Esophagus muscularis mucosa (tissue), 3 donors: ENCODE data around the gene CYP2S1.

Experiments used
- CTCF ChIP-seq, 3 experiments: fragments of 200-600 bp in 2 of 3; fragments of 450-650 bp in 1 of 3; sonication (generic) in 2 of 3; IDR thresholded peaks; one replicate each; pipeline ENCODE4 v1.5.1; 2017 to 2019; ENCODE audit warnings: antibody characterized with exemption in 3 of 3, mild to moderate bottlenecking in 2 of 3, moderate library complexity in 1 of 3
- POLR2A ChIP-seq: fragments of 450-650 bp; IDR thresholded peaks from one replicate; pipeline ENCODE4 v1.6.1; 2017; ENCODE audit warnings: antibody characterized with exemption, moderate library complexity, mild to moderate bottlenecking, low read depth

GRCh38 chr19:41219924-41220567 is 27.0 kb downstream of the CYP2S1 start:
- no peak for TF ChIP-seq POLR2A
- no peak for TF ChIP-seq CTCF (IDR thresholded peaks at IDR 0.05)
